GM18858 (cell line): ENCODE measurements around the gene BNC2.
"Not testable (repeated sequence)": the region's sequence is repeated elsewhere in the genome, so short reads cannot be mapped to it uniquely, and the experiment has no call there.

Source experiments
- ATAC-seq: cut with Tn5 transposase; IDR thresholded peaks from one replicate; pipeline ENCODE4 v1.9.1; 2021; ENCODE audit not compliant: unreplicated experiment

The BNC2 gene

GRCh38 chr9:16553869-16554540, 316.5 kb downstream of the BNC2 start:
- no peak for ATAC-seq

GRCh38 chr9:16552252-16552651, 318.2 kb downstream of the BNC2 start:
- ATAC-seq = no peak

- ATAC-seq = no peak
Measured at GRCh38 chr9:16551692-16552091, 318.8 kb downstream of the BNC2 start.

GRCh38 chr9:16545639-16546038, 324.8 kb downstream of the BNC2 start:
- no peak for ATAC-seq

- no peak for ATAC-seq
Measured at GRCh38 chr9:16544842-16545241, 325.6 kb downstream of the BNC2 start.

GRCh38 chr9:16543686-16544085, 326.8 kb downstream of the BNC2 start:
- no peak for ATAC-seq

- no peak for ATAC-seq
Measured at GRCh38 chr9:16543225-16543624, 327.2 kb downstream of the BNC2 start.

- ATAC-seq = no peak
Measured at GRCh38 chr9:16542290-16542689, 328.2 kb downstream of the BNC2 start.

- ATAC-seq = no peak
Measured at GRCh38 chr9:16540743-16541613, 329.5 kb downstream of the BNC2 start.

- ATAC-seq = not testable (repeated sequence)
Measured at GRCh38 chr9:16539626-16540025, 330.8 kb downstream of the BNC2 start.

- ATAC-seq = no peak
Measured at GRCh38 chr9:16535555-16535954, 334.9 kb downstream of the BNC2 start.

GRCh38 chr9:16532681-16533450, 337.6 kb downstream of the BNC2 start:
- ATAC-seq = no peak

- no peak for ATAC-seq
Measured at GRCh38 chr9:16532272-16532671, 338.2 kb downstream of the BNC2 start.

GRCh38 chr9:16530669-16531642, 339.5 kb downstream of the BNC2 start:
- no peak for ATAC-seq

- ATAC-seq = no peak
Measured at GRCh38 chr9:16527573-16527972, 342.9 kb downstream of the BNC2 start.

GRCh38 chr9:16526380-16526779, 344.1 kb downstream of the BNC2 start:
- ATAC-seq = no peak

- no peak for ATAC-seq
Measured at GRCh38 chr9:16524823-16525222, 345.6 kb downstream of the BNC2 start.

- no peak for ATAC-seq
Measured at GRCh38 chr9:16524078-16524477, 346.4 kb downstream of the BNC2 start.

- no peak for ATAC-seq
Measured at GRCh38 chr9:16521868-16522411, 348.5 kb downstream of the BNC2 start.

- no peak for ATAC-seq
Measured at GRCh38 chr9:16519001-16519400, 351.5 kb downstream of the BNC2 start.
